ENCODE data around the gene IARS2.
"Not testable (repeated sequence)": the region's sequence is repeated elsewhere in the genome, so short reads cannot be mapped to it uniquely, and the experiment has no call there.

IARS2 gene

DNA sequence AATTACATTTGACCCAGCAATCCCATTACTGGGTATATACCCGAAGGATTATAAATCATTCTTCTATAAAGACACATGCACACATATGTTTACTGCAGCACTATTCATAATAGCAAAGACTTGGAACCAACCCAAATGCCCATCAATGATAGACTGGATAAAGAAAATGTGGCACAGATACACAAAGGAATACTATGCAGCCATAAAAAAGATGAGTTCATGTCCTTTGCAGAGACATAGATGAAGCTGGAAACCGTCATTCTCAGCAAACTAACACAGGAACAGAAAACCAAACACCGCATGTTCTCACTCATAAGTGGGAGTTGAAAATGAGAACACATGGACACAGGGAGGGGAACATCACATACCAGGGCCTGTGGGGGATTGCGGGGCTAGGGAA is 76.0 kb downstream of the IARS2 start:
- DNase-seq = not testable (repeated sequence)

DNA sequence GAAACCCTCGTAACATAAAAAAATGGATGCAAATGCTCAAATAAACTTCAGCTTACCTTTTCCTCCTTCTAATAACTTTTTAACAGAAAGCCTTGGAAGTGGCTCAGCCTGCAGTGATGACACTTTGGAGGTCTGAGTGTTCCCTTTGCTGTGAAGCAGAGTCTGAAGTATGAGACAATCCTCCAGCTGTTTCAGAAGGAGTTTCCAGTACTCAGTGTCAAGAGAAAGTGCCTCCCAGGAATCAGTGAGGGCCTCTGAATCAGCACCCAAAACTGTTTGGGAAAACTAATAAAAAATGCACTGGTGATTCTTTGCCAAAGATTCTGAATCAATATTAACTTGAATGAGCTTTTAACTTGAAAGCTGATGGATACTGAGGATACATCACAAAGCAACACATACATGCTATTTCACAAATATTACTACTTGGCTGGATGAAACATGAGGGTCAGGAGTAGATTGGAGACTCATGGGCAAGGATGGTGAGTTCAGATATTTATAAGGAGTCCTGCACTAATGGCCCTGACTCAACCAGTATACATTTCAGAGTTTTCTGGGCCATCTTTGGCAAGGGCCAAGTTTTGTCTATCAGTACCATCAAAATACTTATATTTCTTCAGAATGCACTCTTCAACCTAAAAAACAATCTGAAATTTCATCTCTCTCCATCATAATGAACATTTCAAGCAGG is 77.0 kb downstream of the IARS2 start:
- no peak for DNase-seq

DNA sequence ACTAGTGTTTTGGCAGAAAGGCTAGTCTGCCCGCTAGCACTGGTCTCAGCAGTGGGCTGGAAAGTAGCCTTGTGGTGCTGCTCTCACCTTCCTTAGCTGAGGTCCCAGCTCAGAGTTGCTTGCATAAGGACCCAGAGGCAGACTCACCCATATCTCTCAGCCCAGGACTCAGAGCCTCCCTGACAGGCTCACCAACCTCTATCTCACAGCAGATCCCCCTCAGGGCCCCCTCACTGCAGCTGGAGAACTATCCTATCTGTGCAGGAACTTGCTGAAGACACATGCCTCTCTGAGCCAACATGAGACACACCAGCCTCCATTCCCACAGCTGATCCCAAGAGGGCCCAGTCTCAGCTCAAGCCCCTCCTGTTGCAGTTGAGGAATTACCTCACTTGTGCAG is 82.6 kb downstream of the IARS2 start:
- no peak for DNase-seq

GRCh38 chr1:220182111-220182510 is 88.2 kb downstream of the IARS2 start:
- DNase-seq = no peak

- DNase-seq = no peak
Measured at GRCh38 chr1:220182656-220183055, 88.7 kb downstream of the IARS2 start.

GRCh38 chr1:220184506-220184905 is 90.6 kb downstream of the IARS2 start:
- DNase-seq = no peak

GRCh38 chr1:220186752-220187151 is 92.8 kb downstream of the IARS2 start:
- no peak for DNase-seq

DNA sequence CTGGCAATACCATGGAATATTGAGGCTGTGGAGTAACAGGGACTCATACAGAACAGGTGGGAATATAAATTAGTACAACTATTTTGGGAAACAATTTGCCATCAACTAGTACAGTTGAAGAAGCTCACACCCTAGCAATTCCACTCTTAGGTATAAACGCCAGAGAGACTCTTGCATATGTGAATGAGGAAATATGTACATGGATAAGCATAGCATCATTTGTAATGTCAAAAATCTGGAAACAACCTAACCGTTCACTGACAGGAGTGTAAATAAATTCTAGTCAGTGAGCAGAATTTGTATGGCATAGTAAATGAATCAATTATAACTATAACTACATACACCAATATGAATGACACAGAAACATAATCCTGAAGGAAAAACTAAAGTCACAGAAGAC is 94.6 kb downstream of the IARS2 start:
- no peak for DNase-seq

- peak; percentile 33 for DNase-seq
Measured at GRCh38 chr1:220189750-220190347, 95.9 kb downstream of the IARS2 start.

GRCh38 chr1:220195701-220196100 is 101.8 kb downstream of the IARS2 start:
- no peak for DNase-seq

Data from suppressor macrophage treated with lipopolysaccharide for 4 hours (primary cell).